Uterus (tissue), 2 donors: Measurements from ENCODE around the gene STX18.

ENCODE experiments used
- CTCF ChIP-seq, 4 experiments: fragments of 200-600 bp in 2 of 4; fragments of 450-650 bp in 2 of 4; sonication (generic) in 2 of 4; IDR thresholded peaks; one replicate each; pipeline ENCODE4 v1.5.1; 2016 to 2019; ENCODE audit warnings: antibody characterized with exemption in 4 of 4, mild to moderate bottlenecking in 2 of 4, moderate library complexity in 1 of 4
- POLR2A ChIP-seq, 2 donors: fragments of 450-650 bp; IDR thresholded peaks; one replicate each; pipeline ENCODE4 v1.6.1; 2016; ENCODE audit warnings: antibody characterized with exemption in 2 of 2, mild to moderate bottlenecking in 1 of 2, moderate library complexity in 1 of 2

- TF ChIP-seq CTCF (IDR thresholded peaks at IDR 0.05) (peak; percentile 81 to 91 (median 86)), POLR2A (IDR thresholded peaks at IDR 0.05) (no peak)
Measured at GRCh38 chr4:4488405-4489404, 53.1 kb downstream of the STX18 start.
